Stimulated activated CD8-positive, alpha-beta memory T cell treated with anti-CD3 and anti-CD28 coated beads, Interleukin-4, amount 100 ng/mL, for 48 hours (primary cell): ENCODE data around the gene MYO10.
"Not testable (repeated sequence)": the region's sequence is repeated elsewhere in the genome, so short reads cannot be mapped to it uniquely, and the experiment has no call there.

Experiments used
- DNase-seq: peaks from one replicate; pipeline ENCODE4 v3.0.0-alpha.2; 2020

Gene MYO10

GRCh38 chr5:16885635-16886365 lies 50.3 kb downstream of the MYO10 start:
- DNase-seq, result no peak

DNA sequence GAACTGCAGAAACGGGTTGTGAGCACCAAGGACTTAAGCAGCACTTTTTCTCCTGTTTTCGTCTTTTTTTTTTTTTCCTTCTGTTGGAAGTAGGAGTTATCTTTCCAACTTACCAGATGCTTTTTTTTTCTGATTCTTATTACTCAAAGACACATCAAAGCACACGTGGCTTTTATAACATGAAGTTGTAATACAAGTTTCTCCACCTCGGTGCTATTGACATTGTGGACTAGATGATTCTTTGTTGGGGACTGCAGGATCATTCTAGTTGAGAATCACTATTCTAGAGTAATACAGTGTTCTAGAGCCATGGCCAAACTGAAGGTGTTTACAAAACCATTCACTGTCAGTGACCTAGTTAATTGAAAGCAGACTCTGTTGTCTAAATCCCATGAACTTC lies 51.5 kb downstream of the MYO10 start:
- no peak for DNase-seq

- no peak for DNase-seq
These were observed 52.3 kb downstream of the MYO10 start for GRCh38 chr5:16883806-16884205.

DNA sequence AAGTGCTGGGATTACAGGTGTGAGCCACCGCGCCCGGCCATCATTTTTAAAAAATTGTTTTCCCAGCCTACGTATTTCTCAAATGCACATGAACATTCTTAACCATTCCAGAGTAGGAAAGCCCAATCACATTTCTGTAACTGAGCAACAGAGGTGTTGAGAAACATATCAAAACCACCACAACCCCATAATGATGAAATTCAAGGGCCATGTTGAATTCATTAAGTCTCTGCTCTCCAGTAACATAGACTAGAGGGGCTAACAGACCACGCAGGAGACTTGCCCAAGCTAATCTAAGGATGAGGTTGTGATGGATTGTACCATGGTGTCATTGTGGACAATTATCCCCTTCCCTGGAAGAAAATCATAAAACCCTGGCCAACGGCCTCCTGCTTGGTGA lies 52.9 kb downstream of the MYO10 start:
- no peak for DNase-seq

GRCh38 chr5:16881251-16881650 lies 54.8 kb downstream of the MYO10 start:
- no peak for DNase-seq

DNA sequence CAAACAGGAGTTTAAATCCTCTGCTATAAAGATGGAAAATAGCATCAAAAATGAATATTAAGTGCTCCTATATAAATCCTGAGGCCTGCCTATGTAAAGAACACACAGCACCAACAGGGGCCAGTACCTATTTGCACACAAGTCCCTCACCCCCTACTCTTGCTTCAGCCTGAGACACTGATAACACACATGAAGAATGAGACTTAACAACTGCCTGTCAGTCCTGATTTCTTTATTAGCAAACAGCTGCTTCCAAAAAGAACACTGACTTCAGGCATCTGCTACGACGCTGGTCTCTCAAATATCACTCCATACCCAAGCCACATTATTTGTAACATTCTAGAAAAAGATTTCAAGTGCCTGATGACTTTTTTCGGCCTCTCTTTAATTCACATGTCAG lies 55.5 kb downstream of the MYO10 start:
- no peak for DNase-seq

- DNase-seq, result no peak
These were observed 56.4 kb downstream of the MYO10 start for GRCh38 chr5:16879650-16880049.

DNA sequence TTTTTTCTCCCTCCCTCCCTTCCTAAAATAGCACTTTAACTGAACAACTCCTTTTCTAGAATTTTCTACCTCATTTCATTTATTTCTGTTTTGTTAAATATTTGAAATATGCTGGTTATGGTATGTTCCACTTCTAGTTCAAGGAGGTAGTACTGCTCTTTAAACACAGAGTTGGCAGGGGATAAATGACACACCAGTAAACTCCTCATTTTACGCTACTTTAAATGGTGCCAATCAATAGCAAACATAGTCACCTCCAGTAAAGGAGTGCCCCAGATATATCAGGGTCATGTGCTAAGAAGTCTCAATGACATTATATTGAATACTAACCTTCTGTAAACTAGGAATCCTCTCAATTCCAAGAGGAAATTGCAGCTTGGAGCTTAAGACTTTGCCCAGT lies 56.9 kb downstream of the MYO10 start:
- DNase-seq, result no peak

- DNase-seq, result no peak
These were observed 58.7 kb downstream of the MYO10 start for GRCh38 chr5:16877267-16877935.

- DNase-seq, result not testable (repeated sequence)
These were observed 61.7 kb downstream of the MYO10 start for GRCh38 chr5:16874424-16874823.

- DNase-seq, result no peak
These were observed 64.2 kb downstream of the MYO10 start for GRCh38 chr5:16871746-16872339.

DNA sequence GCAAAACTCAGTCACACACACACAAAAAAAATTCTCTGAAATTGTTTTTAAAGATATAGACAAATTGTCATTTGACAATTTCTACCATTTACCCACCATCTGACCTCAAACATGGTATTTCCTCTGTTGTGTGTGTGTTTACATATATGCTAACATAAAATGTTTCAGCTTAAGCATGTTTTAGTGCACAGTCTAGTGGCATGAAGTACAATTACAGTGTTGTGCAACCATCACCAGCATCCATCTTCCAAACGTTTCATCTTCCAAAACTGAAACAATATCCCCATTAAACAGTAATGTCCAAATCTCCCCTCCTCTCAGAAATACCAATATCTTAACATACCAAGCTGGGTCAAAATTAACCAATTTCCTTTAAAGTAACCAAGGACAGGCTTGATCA lies 65.2 kb downstream of the MYO10 start:
- no peak for DNase-seq

DNA sequence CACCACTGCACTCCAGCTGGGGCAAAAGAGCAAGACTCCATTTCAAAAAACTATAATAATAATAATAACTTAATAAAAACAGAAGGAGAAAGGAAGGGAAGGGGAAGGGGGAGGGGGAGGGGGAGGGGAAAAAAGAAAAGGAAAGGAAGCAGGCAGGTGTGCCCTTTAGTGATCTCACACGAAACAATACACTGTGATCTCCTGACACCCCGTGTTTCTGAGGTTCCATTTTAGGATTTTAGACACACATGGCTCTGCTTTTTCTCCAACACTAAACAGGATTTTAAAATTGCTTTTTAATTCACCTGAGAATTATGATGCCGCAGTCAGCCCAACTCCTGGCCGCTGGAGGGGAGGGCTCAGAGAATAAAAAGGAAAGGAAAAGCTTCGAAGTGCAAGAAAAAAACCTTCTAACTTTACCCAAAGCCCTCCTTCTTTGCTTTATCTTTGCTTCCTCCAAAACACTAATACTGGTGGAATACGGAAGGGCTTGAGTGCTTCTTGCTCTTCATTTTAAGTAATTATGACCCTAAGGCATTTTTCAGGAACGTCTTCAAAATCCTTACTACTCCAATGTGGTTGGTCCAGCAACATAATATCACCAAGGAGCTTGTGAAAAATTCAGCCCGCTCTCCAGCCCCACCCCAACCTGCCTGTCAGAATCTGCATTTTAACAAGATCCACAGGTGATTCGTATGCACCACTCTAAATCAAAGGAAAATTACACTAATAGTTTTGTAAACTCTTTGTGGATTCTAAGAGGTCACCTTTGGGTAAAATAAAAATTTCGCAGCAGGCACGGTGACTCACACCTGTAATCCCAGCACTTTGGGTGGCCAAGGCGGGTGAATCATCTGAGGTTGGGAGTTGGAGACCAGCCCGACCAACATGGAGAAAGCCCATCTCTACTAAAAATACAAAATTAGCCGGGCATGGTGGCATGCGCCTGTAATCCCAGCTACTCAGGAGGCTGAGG lies 66.0 kb downstream of the MYO10 start:
- no peak for DNase-seq

DNA sequence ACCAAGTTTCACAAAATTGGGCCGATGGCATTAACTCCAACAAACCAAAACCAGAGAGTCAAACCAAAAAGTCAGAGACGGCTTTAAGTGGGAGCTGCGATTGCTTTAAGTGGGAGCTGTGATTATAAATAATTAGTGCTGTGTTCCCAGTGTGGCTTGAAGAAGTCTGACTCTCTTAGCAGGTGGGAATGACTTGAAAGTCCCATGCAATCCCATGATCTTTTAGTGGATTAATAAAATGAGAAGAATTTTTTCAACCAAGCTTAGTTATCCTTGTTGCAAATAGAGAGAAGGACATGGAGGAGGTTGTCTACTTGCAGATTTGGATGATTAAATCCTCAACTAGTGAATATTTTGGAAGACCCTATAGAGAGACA lies 68.5 kb downstream of the MYO10 start:
- no peak for DNase-seq

DNA sequence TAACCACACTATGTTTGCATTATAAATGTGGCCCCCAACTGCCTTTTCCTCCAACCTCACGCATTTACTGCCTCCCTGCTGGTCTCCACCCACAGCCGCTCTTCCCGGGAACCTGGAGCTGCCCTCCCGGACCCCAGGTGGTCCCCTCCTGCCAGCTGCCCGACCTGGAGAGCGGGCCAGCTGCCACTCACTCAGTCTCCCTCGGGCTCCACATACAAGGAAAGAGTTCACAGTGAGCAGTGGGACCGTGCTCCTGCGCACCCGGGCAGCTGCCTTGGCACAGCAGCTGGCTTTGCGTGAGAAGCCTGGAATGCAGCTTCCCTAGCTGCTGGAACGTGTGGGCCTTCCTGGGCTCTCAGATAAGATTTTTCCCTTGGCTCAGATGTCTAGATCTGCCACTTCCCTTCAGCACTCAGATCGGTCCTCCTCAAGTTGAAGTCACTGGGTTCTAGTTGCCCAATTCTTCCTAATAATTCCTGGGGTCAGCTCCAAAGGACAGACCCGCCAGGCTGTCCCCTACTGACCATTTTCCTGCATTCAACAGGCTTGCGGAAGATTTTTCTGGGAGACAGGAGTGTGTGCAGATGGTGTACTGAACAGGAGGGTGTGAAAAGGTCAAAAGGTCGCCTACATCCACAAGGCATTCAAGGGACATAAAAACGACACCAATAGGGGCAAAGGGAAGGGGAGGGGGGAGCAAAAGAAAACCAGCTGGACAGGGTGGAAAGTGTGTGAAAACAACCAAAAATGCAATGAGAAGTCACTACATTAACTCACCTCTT lies 69.1 kb downstream of the MYO10 start:
- DNase-seq, result no peak

DNA sequence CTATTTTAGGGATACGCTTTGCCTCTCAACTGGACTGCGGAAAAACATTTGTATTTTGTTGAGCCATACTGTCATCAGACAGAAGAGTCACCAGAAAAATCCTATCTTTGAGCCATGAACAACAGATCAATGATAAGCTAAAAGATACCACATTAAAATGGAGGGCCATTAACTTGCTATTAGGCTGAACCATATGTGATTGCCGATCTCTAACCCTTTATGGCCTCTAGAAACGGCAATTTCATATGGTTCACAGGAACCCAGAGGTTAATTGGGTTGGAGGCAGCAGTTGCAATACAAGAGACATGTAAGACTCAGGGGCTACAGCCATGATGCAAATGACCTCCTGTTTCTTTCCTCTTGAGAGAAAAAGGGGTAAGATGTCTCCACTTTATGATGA lies 69.8 kb downstream of the MYO10 start:
- no peak for DNase-seq

DNA sequence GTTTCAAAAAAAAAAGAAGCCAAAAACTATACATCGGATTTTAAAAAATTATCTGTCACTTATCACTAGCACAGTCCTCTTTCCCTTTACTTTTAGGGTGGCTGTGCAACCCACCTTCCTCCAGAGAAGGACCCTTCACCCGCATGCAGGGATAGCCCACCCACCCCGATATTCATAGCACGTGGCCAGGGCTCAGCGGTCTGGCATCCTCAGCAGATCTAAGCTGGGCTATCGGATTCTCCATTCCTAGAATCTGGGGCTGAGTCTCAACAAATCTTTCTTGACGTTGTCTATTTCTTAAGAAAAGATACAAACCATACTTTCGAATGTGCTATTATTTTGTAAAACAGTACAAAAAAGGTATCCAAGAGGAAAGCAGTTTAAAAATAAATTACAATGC lies 70.9 kb downstream of the MYO10 start:
- no peak for DNase-seq

DNA sequence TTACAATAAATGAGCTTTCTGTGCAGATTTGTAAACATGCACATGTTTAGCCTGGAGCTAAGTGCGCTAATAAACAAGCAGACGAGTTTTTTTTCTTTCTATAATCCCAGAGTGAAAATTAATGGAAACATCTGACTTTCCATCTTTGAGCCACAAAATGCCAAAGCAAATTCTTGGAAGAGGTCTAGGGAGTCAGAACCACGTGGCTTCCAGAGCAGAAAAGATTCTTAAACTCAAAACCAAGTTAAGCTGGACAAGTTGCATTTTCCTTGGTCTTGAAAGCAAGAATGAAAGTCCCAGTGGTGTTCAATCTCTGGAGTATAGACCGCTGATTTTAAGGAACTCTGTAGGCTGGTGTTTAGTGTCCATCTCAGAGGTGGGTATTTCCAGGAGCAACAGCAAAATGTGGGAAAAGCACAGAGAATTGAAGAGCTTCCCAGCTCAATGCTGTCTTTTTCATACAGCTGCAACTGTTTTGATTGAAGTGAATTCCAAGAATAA lies 71.4 kb downstream of the MYO10 start:
- DNase-seq, result no peak

- no peak for DNase-seq
These were observed 72.6 kb downstream of the MYO10 start for GRCh38 chr5:16863469-16863946.

- DNase-seq, result no peak
These were observed 73.3 kb downstream of the MYO10 start for GRCh38 chr5:16862777-16863176.

DNA sequence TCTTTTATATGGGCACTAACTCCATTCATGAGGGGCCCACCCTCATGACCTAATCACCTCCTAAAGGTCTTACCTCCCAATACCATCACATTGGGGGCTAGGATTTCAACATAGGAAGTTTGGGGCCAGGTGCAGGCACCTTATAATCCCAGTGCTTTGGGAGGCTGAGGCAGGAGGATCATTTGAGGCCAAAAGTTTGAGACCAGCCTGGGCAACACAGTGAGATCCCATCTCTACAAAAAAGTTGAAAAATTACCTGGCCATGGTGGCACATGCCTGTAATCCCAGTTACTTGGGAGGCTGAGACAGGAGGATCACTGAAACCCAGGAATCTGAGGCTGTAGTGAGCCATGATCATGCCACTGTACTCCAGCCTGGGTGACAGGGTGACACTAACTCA lies 76.7 kb downstream of the MYO10 start:
- DNase-seq, result no peak

GRCh38 chr5:16858151-16858550 lies 77.9 kb downstream of the MYO10 start:
- DNase-seq, result no peak
